PC-9 (cell line): ENCODE data around the gene CX3CR1. TPM values are rescaled to one million over a fixed set of nuclear protein-coding genes. Genes with fewer than 3 reads are reported as not detected.

Experiments used
- BruUV-seq: library from RNA; stranded (reverse); fragments of 400-500 nt; replicated peaks from 2 replicates; lab custom pipeline; 2021; lab: Mats Ljungman, UMichigan
- CTCF ChIA-PET: fragments of 300-600 bp; sonication (Branson Sonifier 250); formaldehyde crosslinking; loops from one replicate; lab custom pipeline; 2022; ENCODE audit warnings: antibody characterized with exemption; lab: Charles Lee
- POLR2A ChIA-PET: fragments of 300-600 bp; sonication (Branson Sonifier 250); formaldehyde crosslinking; loops from one replicate; lab custom pipeline; 2022; ENCODE audit warnings: antibody characterized with exemption; ENCODE audit not compliant: unreplicated experiment; lab: Charles Lee
- DNase-seq, 2 experiments: peaks; one replicate each; pipeline versions ENCODE4 v3.0.0 to v3.0.0-alpha.2; 2015 to 2022; ENCODE audit warnings: mixed read lengths in 1 of 2
- H2AFZ ChIP-seq: fragments of 200-600 bp; sonication (generic); 2 replicates; pipeline ENCODE4 v1.8.1; 2017; ENCODE audit warnings: antibody characterized with exemption
- H3F3A ChIP-seq: fragments of 200-600 bp; sonication (generic); 2 replicates; pipeline ENCODE4 v1.8.1; 2017; ENCODE audit warnings: antibody characterized with exemption, mild to moderate bottlenecking, low read depth; ENCODE audit not compliant: insufficient read depth
- H3K27ac ChIP-seq: fragments of 200-600 bp; sonication (generic); 2 replicates; pipeline ENCODE4 v1.6.1; 2016; ENCODE audit warnings: mixed run types
- H3K27me3 ChIP-seq: fragments of 200-600 bp; sonication (generic); 2 replicates; pipeline ENCODE4 v1.6.1; 2016; ENCODE audit warnings: low read depth, mixed run types; ENCODE audit not compliant: insufficient read depth
- H3K36me3 ChIP-seq: fragments of 200-600 bp; sonication (generic); 2 replicates; pipeline ENCODE4 v1.6.1; 2016; ENCODE audit warnings: low read depth, mixed run types
- H3K4me1 ChIP-seq: fragments of 200-600 bp; sonication (generic); replicated peaks from 2 replicates; pipeline ENCODE4 v1.6.1; 2016; ENCODE audit warnings: mixed run types; ENCODE audit not compliant: insufficient read depth
- H3K4me2 ChIP-seq: fragments of 200-600 bp; sonication (generic); 2 replicates; pipeline ENCODE4 v1.6.1; 2017; ENCODE audit warnings: mixed run types
- H3K4me3 ChIP-seq: fragments of 200-600 bp; sonication (generic); 2 replicates; pipeline ENCODE4 v1.6.1; 2016; ENCODE audit warnings: mixed run types
- H3K79me2 ChIP-seq: fragments of 200-600 bp; sonication (generic); 2 replicates; pipeline ENCODE4 v1.6.1; 2017; ENCODE audit warnings: low read depth, mixed run types
- H3K9me2 ChIP-seq: fragments of 200-600 bp; sonication (generic); 2 replicates; pipeline ENCODE4 v1.8.1; 2017; ENCODE audit warnings: mild to moderate bottlenecking; ENCODE audit not compliant: insufficient read depth
- H3K9me3 ChIP-seq: fragments of 200-600 bp; sonication (generic); 2 replicates; pipeline ENCODE4 v1.8.1; 2016; ENCODE audit warnings: low read depth; ENCODE audit not compliant: insufficient read depth
- H4K20me1 ChIP-seq: fragments of 200-600 bp; sonication (generic); 2 replicates; pipeline ENCODE4 v1.8.1; 2017; ENCODE audit not compliant: insufficient read depth
- CTCF ChIP-seq: fragments of 200-600 bp; sonication (generic); conservative IDR thresholded peaks from 2 replicates; pipeline ENCODE4 v1.6.1; 2017; ENCODE audit warnings: mixed run types, antibody characterized with exemption, mild to moderate bottlenecking, moderate library complexity
- EZH2 ChIP-seq: fragments of 200-600 bp; sonication (generic); IDR thresholded peaks from 2 replicates; pipeline ENCODE4 v1.8.0; 2017; ENCODE audit warnings: antibody characterized with exemption, low read depth
- intact Hi-C: fragments of 100-400 bp; cut with micrococcal nuclease; formaldehyde crosslinking; loops from one replicate; pipeline ENCODE4 v1.10.0; 2022; ENCODE audit not compliant: unreplicated experiment
- total RNA-seq: library from RNA; stranded (reverse); gene quantifications from 2 replicates; pipeline ENCODE4 v1.2.3, GENCODE V29; 2021

CX3CR1 gene
- total RNA-seq, 1 experiment from 2014 or later, result not detected

- H3K4me1 ChIP-seq, result peaks cover 4% of the 10 kb centered on the region; the same call in 1 of the 2 replicates
- TF ChIP-seq EZH2 (no peak), CTCF (no peak)
- no peaks in the 10 kb centered on the region for H3K79me2 ChIP-seq
- no peaks in the 10 kb centered on the region; the same call in 1 of the 2 replicates for H3K9me2 ChIP-seq
- CTCF ChIA-PET, result no interaction called here
- no peaks in the 10 kb centered on the region for H3F3A ChIP-seq
- no peak overlapping the region for H3K27ac ChIP-seq
- no peaks in the 10 kb centered on the region for H3K9me3 ChIP-seq
- H3K4me2 ChIP-seq, result no peak overlapping the region
- H3K4me3 ChIP-seq, result no peak overlapping the region
- no peaks in the 10 kb centered on the region for H3K27me3 ChIP-seq
- intact Hi-C loops, result loop anchor here (5.0 to 10.0 kb wide), 2 partner anchors 632 to 764 kb away; no protein-coding TSS in a partner anchor
- no peak overlapping the region for H2AFZ ChIP-seq
- H4K20me1 ChIP-seq, result no peaks in the 10 kb centered on the region
- DNase-seq, result no peak
- H3K36me3 ChIP-seq, result no peaks in the 10 kb centered on the region
- POLR2A ChIA-PET, result interaction anchor here (0.7 kb wide), 1 partner anchor 238 kb away, joined by 4 read pairs; no protein-coding TSS in a partner anchor
- no TSS peak for BruUV-seq
These were observed 6.9 kb upstream of the CX3CR1 start for GRCh38 chr3:39286771-39287170.

GRCh38 chr3:39285332-39285731, 5.5 kb upstream of the CX3CR1 start:
- H4K20me1 ChIP-seq, result no peaks in the 10 kb centered on the region
- no peak for TF ChIP-seq EZH2
- TF ChIP-seq CTCF, result no peak
- H3K4me2 ChIP-seq, result no peak overlapping the region
- H3F3A ChIP-seq, result no peaks in the 10 kb centered on the region
- no peaks in the 10 kb centered on the region for H3K27me3 ChIP-seq
- H3K9me3 ChIP-seq, result no peaks in the 10 kb centered on the region
- peaks cover 4% of the 10 kb centered on the region; the same call in 1 of the 2 replicates for H3K4me1 ChIP-seq
- no peaks in the 10 kb centered on the region for H3K36me3 ChIP-seq
- H3K27ac ChIP-seq, result no peak overlapping the region
- no peak for DNase-seq
- ChIA-PET POLR2A (no interaction called here), CTCF (interaction anchor here (0.5 to 0.6 kb wide), 2 partner anchors 68 to 94 kb away, joined by 3 to 4 read pairs; no protein-coding TSS in a partner anchor)
- no peaks in the 10 kb centered on the region; the same call in 1 of the 2 replicates for H3K9me2 ChIP-seq
- no peak overlapping the region for H2AFZ ChIP-seq
- intact Hi-C loops, result loop anchor here (5.0 to 10.0 kb wide), 2 partner anchors 631 to 763 kb away; no protein-coding TSS in a partner anchor
- no peaks in the 10 kb centered on the region for H3K79me2 ChIP-seq
- H3K4me3 ChIP-seq, result no peak overlapping the region
- BruUV-seq, result no TSS peak

GRCh38 chr3:39284457-39284881, 4.6 kb upstream of the CX3CR1 start:
- no peaks in the 10 kb centered on the region for H3K9me3 ChIP-seq
- H4K20me1 ChIP-seq, result no peaks in the 10 kb centered on the region
- no peaks in the 10 kb centered on the region for H3K27me3 ChIP-seq
- H3F3A ChIP-seq, result no peaks in the 10 kb centered on the region
- no peak overlapping the region for H2AFZ ChIP-seq
- H3K4me1 ChIP-seq, result peaks cover 4% of the 10 kb centered on the region; the same call in 1 of the 2 replicates
- intact Hi-C loops, result loop anchor here (10.0 kb wide), 1 partner anchor 630 kb away; no protein-coding TSS in a partner anchor
- no peaks in the 10 kb centered on the region; the same call in 1 of the 2 replicates for H3K9me2 ChIP-seq
- POLR2A ChIA-PET, result no interaction called here
- no peak for DNase-seq
- no peak overlapping the region for H3K27ac ChIP-seq
- no peak overlapping the region for H3K4me2 ChIP-seq
- H3K36me3 ChIP-seq, result no peaks in the 10 kb centered on the region
- TF ChIP-seq EZH2, result no peak
- no peak for TF ChIP-seq CTCF
- BruUV-seq, result no TSS peak
- no peaks in the 10 kb centered on the region for H3K79me2 ChIP-seq
- no peak overlapping the region for H3K4me3 ChIP-seq
- CTCF ChIA-PET, result no interaction called here
